NCI-H128 (cell line): ENCODE measurements around the gene SPEM2.
"Not testable (repeated sequence)": the region's sequence is repeated elsewhere in the genome, so short reads cannot be mapped to it uniquely, and the experiment has no call there.

Experiments used
- DNase-seq: peaks from one replicate; lab custom pipeline; 2025; ENCODE audit not compliant: unreplicated experiment; lab: John Stamatoyannopoulos, UW

Gene SPEM2

DNA sequence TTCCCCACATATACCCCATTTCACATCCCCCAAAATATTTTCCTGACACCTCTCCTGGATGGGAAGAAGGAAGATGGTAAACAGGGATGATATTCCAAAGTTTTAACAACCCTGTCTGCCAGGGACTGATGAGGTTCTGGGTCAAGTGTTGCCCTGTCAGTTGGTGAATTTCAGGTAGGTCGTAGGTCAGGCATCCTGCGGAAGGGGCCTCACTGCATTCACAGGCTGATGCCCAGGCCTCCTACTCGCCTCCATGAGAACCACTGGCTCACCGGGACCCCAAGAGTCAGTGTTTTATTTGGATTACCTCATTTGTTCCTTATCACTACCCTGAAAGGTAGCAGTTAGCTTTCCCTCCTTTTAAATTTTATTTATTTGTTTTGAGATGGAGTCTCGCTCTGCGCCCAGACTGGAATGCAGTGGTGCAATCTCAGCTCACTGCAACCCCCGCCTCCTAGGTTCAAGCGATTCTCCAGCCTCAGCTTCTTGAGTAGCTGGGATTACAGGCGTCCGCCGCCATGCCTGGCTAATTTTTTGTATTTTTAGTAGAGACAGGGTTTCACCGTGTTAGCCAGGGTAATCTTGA is 43.5 kb downstream of the SPEM2 start:
- no peak for DNase-seq

DNA sequence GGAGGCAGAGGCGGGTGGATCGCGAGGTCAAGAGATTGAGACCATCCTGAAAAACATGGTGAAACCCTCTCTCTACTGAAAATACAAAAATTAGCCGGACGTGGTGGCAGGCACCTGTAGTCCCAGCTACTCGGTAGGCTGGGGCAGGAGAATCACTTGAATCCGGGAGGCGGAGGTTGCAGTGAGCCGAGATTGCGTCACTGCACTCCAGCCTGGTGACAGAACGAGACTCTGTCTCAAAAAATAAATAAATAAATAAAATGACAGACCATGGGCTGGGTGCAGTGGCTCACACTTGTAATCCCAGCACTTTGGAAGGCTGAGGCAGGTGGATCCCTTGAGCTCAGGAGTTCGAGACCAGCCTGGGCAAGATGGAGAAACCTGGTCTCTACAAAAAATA is 44.4 kb downstream of the SPEM2 start:
- DNase-seq: not testable (repeated sequence)

DNA sequence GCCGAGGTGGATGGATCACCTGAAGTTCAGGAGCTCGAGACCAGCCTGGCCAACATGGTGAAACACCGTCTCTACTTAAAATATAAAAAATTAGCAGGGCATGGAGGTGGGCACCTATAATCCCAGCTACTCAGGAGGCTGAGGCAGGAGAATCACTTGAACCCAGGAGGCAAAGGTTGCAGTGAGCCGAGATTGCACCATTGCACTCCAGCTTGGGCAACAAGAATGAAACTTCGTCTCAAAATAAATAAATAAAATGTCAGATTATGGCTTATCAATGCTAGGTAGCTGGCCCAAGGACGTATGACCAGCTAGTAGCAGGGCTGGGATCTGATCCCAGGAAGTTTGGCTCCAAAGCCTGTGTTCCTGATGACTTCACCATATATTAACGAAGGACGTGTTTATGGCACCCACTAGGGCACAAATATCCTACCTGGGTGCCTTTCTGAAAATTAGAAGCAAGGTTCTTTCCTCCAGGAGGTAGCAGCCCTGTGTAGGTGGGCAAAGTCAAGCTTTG is 45.1 kb downstream of the SPEM2 start:
- not testable (repeated sequence) for DNase-seq

DNA sequence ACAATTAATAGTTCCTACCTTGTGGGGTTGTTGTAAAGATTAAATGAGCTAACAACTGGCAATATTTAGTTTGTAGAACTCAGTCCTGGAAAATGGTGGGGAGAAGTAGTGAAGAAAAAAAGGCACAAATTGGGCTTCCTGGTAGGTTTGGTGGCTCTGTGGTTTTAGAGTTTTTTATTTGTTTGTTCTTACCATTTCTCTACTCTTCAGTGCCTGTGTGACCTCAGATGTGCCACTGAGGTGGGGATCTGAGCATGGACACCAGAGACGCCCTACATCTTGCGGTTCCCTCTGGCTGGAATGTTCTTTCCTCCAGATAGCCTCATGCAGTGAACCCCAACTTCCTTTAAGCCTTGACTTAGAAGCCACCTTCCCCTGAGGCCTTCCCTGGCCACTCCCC is 46.3 kb downstream of the SPEM2 start:
- DNase-seq: no peak

DNA sequence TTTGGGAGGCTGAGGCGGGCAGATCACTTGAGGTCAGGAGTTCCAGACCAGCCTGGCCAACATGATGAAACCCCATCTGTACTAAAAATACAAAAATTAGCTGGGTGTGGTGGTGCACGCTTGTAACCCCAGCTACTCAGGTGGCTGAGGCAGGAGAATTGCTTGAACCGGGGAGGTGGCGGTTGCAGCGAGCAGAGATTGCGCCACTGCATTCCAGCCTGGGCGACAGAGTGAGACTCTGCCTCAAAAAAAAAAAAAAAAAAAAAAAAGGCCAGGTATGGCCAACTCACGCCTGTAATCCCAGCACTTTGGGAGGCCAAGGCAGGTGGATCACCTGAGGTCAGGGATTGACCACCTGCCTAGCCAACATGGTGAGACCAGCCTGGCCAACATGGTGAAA is 49.4 kb downstream of the SPEM2 start:
- not testable (repeated sequence) for DNase-seq

DNA sequence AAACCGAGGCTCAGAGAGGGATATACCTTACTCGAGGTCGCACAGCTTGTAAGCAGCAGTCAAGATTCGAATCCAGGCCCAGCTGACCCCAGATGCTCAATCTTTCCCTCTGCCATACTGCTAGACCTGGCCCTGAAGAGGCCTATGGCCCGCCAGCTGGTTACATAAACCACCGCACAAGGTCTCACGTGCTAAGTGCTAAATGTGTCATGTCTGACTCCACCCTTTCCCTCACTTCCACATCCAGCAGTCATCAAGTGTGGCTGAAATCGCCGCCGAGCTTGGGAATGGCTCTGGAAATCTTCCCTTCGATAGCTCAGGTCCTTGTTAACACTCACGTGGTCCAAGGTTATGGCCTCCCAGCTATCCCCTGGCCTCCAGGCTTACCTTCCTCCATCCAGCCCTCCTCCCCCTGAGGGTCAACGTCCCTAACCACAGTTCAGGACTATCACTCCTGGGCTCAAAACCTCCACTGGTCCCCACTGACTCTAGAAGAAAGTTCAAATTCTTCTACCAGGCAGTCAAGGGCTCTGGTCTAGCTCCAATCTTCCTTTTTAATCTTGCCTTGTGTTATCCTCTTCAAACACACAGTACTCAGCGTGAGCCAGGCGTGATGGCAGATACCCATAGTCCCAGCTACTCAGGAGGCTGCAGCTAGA is 50.5 kb downstream of the SPEM2 start:
- no peak for DNase-seq

DNA sequence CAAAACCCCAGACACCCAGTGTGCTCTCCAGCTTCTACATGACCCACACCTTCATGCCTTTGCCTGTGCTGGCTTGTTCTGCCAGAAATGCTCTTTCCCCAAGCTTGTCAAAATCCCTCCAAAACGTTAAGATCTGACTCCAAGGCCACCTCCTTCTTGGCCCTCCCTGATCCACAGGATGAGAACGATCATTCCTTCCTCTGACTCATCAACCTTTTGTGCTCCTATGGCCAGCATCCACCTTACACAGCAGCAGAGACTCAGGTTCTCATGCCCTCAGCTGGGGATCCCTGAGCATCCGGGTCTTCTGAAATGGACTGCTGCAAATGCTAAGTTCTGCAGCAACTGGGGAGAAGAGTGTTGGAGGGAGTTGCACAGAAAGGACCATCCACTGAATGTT is 51.1 kb downstream of the SPEM2 start:
- DNase-seq: no peak

DNA sequence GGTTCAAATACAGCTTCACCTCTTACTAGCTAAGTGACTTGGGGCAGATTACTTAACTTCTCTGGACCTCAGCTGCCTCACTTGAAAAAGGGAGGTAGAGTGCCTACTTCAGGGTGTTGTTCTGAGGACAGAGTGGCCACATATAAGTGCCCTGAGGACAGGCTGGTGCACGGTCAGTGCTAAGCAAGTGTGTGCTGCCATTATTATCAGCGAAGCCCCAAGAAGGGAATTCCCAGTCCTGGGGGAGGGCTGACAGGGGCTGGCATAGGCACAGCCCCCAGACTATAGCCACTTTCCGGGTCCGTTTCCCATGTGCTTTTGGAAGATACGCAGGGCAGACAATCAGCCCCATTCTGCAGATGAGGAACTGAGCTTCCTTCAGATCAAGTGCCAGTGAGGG is 51.5 kb downstream of the SPEM2 start:
- DNase-seq: no peak
